SK-N-SH (cell line): ENCODE measurements around the gene NRBF2. TPM values are rescaled to one million over a fixed set of nuclear protein-coding genes. Genes with fewer than 3 reads are reported as not detected.

ENCODE experiments used
- CTCF ChIA-PET: fragments of 300-600, 350-600 bp; formaldehyde crosslinking; extraction: SDS; loops from one replicate; lab custom pipeline; 2021; lab: Yijun Ruan, JAX
- POLR2A ChIA-PET: fragments of 350-600 bp; sonication (Branson Sonifier 250); formaldehyde crosslinking; extraction: SDS; loops from one replicate; lab custom pipeline; 2020; ENCODE audit warnings: antibody characterized with exemption, inconsistent platforms; lab: Yijun Ruan, JAX
- DNase-seq: peaks from one replicate; pipeline ENCODE4 v3.0.0; 2012
- H2AFZ ChIP-seq: fragments of 200-600 bp; sonication (generic); 2 replicates; pipeline ENCODE4 v1.8.1; 2016; ENCODE audit warnings: antibody characterized with exemption, mild to moderate bottlenecking, low read depth
- H3F3A ChIP-seq: fragments of 200-600 bp; sonication (generic); replicated peaks from 2 replicates; pipeline ENCODE3; 2016; ENCODE audit warnings: antibody characterized with exemption, mild to moderate bottlenecking; ENCODE audit not compliant: insufficient read depth
- H3K27ac ChIP-seq, 2 experiments: fragments of 200-500 bp in 1 of 2; fragments of 200-600 bp in 1 of 2; sonication (Bioruptor generic) in 1 of 2; sonication (generic), shearing (Covaris generic) in 1 of 2; 2 replicates each; pipeline versions ENCODE4 v1.5.1 to v1.6.1; 2014 to 2016; ENCODE audit warnings: low read depth in 2 of 2, inconsistent platforms in 1 of 2, low read length in 1 of 2, mild to moderate bottlenecking in 1 of 2, mixed read lengths in 1 of 2
- H3K27me3 ChIP-seq: fragments of 200-600 bp; sonication (generic), shearing (Covaris generic); 2 replicates; pipeline ENCODE4 v1.6.1; 2016; ENCODE audit warnings: mixed run types; ENCODE audit not compliant: insufficient read depth
- H3K36me3 ChIP-seq, 2 experiments: fragments of 200-500 bp in 1 of 2; fragments of 200-600 bp in 1 of 2; sonication (Bioruptor generic) in 1 of 2; sonication (generic) in 1 of 2; replicated peaks in 1 of 2; 2 replicates each; pipeline versions ENCODE3 to v1.5.1; 2014 to 2016; ENCODE audit warnings: low read length in 1 of 2, mild to moderate bottlenecking in 1 of 2; ENCODE audit not compliant: insufficient read depth in 2 of 2, control insufficient read depth in 1 of 2
- H3K4me1 ChIP-seq, 2 experiments: fragments of 200-500 bp in 1 of 2; fragments of 200-600 bp in 1 of 2; sonication (Bioruptor generic) in 1 of 2; sonication (generic), shearing (Covaris generic) in 1 of 2; 2 replicates each; pipeline versions ENCODE4 v1.5.1 to v1.6.1; 2014 to 2016; ENCODE audit warnings: low read depth in 1 of 2, low read length in 1 of 2, mixed run types in 1 of 2; ENCODE audit not compliant: insufficient read depth in 2 of 2, control insufficient read depth in 1 of 2
- H3K4me2 ChIP-seq: fragments of 200-600 bp; sonication (generic), shearing (Covaris generic); 2 replicates; pipeline ENCODE4 v1.6.1; 2017; ENCODE audit warnings: mixed run types
- H3K4me3 ChIP-seq, 2 experiments: fragments of 200-500 bp in 1 of 2; fragments of 200-600 bp in 1 of 2; sonication (Bioruptor generic) in 1 of 2; sonication (generic), shearing (Covaris generic) in 1 of 2; 2 replicates each; pipeline versions ENCODE4 v1.5.1 to v1.8.1; 2014 to 2016; ENCODE audit warnings: low read depth in 2 of 2, inconsistent platforms in 1 of 2, low read length in 1 of 2, mild to moderate bottlenecking in 1 of 2, mixed read lengths in 1 of 2, moderate library complexity in 1 of 2
- H3K79me2 ChIP-seq: fragments of 200-600 bp; sonication (generic); 2 replicates; pipeline ENCODE4 v1.8.1; 2017; ENCODE audit warnings: mild to moderate bottlenecking; ENCODE audit not compliant: insufficient read depth
- H3K9ac ChIP-seq: fragments of 200-600 bp; sonication (generic); 2 replicates; pipeline ENCODE4 v1.6.1; 2017; ENCODE audit warnings: mixed run types
- H3K9me2 ChIP-seq: fragments of 200-600 bp; sonication (generic); 2 replicates; pipeline ENCODE4 v1.6.1; 2017; ENCODE audit warnings: mixed run types
- H3K9me3 ChIP-seq: fragments of 200-600 bp; sonication (generic); 2 replicates; pipeline ENCODE4 v1.6.1; 2017; ENCODE audit warnings: mixed run types, mild to moderate bottlenecking, moderate library complexity
- H4K20me1 ChIP-seq: fragments of 200-600 bp; sonication (generic); 2 replicates; pipeline ENCODE4 v1.6.1; 2017; ENCODE audit warnings: mild to moderate bottlenecking, mixed run types; ENCODE audit not compliant: insufficient read depth
- CHD2 ChIP-seq: fragments of 150-350 bp; IDR thresholded peaks from 2 replicates; pipeline ENCODE4 v1.6.1; 2018; ENCODE audit warnings: low read length; ENCODE audit not compliant: partially characterized antibody
- EZH2phosphoT487 ChIP-seq: fragments of 200-600 bp; sonication (generic); IDR thresholded peaks from 2 replicates; pipeline ENCODE4 v1.6.1; 2017; ENCODE audit warnings: low read depth, mixed run types, mild to moderate bottlenecking, antibody characterized with exemption, moderate library complexity, borderline replicate concordance
- FOXM1 ChIP-seq: IDR thresholded peaks from 2 replicates; pipeline ENCODE4 v1.4.0; 2012; ENCODE audit warnings: low read depth, mild to moderate bottlenecking
- NRF1 ChIP-seq: IDR thresholded peaks from 2 replicates; pipeline ENCODE4 v1.6.1; 2012; ENCODE audit warnings: low read depth, mild to moderate bottlenecking, low read length
- RAD21 ChIP-seq: IDR thresholded peaks from 2 replicates; pipeline ENCODE4 v1.6.1; 2012; ENCODE audit warnings: mild to moderate bottlenecking, low read length
- SMC3 ChIP-seq: IDR thresholded peaks from 2 replicates; pipeline ENCODE4 v1.6.1; 2012; ENCODE audit warnings: low read depth, low read length, improper control_type of control experiment
- USF1 ChIP-seq: IDR thresholded peaks from 2 replicates; pipeline ENCODE4 v1.4.0; 2012; ENCODE audit warnings: low read depth, borderline replicate concordance
- WGBS: methylation state at CpG from one replicate; pipeline ENCODE4 v1.1.6; 2017; ENCODE audit warnings: low lambda C conversion rate; 5-methylcytosine and 5-hydroxymethylcytosine counted together
- polyA plus RNA-seq, 3 experiments: library from polyadenylated mRNA; depleted of rRNA; stranded (reverse); fragments of >200 nt; gene quantifications; 2 replicates each; pipeline ENCODE4 v1.2.3, GENCODE V29; 2012
- TF ChIP-seq, protein P1 (sequence below): fragments of 150-350 bp; IDR thresholded peaks from 2 replicates; pipeline ENCODE4 v1.6.1; 2016; ENCODE audit warnings: mild to moderate bottlenecking, low read depth, low read length
- TF ChIP-seq, protein P2 (sequence below): IDR thresholded peaks from 2 replicates; pipeline ENCODE4 v1.4.0; 2012; ENCODE audit warnings: low read depth
- TF ChIP-seq, protein P3 (sequence below): fragments of 150-350 bp; IDR thresholded peaks from 2 replicates; pipeline ENCODE4 v1.6.1; 2017; ENCODE audit warnings: antibody characterized with exemption, low read length, low read depth, borderline replicate concordance

NRBF2 gene
- polyA plus RNA-seq, 1 of the 3 experiments (the other 2 are of a cell fraction), result 8.9 TPM

- Histone ChIP-seq H3F3A (peaks cover 16% of the 10 kb centered on the region), H3K4me3 (no peak overlapping the region), H3K9me2 (no peaks in the 10 kb centered on the region), H3K79me2 (no peaks in the 10 kb centered on the region), H3K4me1 (no peaks in the 10 kb centered on the region), H3K27ac (no peak overlapping the region), H2AFZ (no peak overlapping the region), H3K9me3 (no peaks in the 10 kb centered on the region), H3K27me3 (no peaks in the 10 kb centered on the region), H3K9ac (no peak overlapping the region), H4K20me1 (no peaks in the 10 kb centered on the region), H3K4me2 (no peak overlapping the region), H3K36me3 (peaks cover 57 to 85% of the 10 kb centered on the region in 2 experiments)
- POLR2A ChIA-PET, result no interaction called here
- TF ChIP-seq, protein P1, sequence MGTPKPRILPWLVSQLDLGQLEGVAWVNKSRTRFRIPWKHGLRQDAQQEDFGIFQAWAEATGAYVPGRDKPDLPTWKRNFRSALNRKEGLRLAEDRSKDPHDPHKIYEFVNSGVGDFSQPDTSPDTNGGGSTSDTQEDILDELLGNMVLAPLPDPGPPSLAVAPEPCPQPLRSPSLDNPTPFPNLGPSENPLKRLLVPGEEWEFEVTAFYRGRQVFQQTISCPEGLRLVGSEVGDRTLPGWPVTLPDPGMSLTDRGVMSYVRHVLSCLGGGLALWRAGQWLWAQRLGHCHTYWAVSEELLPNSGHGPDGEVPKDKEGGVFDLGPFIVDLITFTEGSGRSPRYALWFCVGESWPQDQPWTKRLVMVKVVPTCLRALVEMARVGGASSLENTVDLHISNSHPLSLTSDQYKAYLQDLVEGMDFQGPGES, result no peak
- TF ChIP-seq RAD21 (no peak), CHD2 (no peak)
- TF ChIP-seq, protein P2, sequence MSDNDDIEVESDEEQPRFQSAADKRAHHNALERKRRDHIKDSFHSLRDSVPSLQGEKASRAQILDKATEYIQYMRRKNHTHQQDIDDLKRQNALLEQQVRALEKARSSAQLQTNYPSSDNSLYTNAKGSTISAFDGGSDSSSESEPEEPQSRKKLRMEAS, result no peak
- 61% methylated on average over 1 of the region's 1 CpG for WGBS
- CTCF ChIA-PET, result interaction anchor here (0.7 to 1.3 kb wide), 3 partner anchors 9 to 802 kb away, joined by 3 to 7 read pairs (median 3); no protein-coding TSS in a partner anchor
- DNase-seq, result no peak
These were observed 42.4 kb downstream of the NRBF2 start for GRCh38 chr10:63175534-63175933.

DNA sequence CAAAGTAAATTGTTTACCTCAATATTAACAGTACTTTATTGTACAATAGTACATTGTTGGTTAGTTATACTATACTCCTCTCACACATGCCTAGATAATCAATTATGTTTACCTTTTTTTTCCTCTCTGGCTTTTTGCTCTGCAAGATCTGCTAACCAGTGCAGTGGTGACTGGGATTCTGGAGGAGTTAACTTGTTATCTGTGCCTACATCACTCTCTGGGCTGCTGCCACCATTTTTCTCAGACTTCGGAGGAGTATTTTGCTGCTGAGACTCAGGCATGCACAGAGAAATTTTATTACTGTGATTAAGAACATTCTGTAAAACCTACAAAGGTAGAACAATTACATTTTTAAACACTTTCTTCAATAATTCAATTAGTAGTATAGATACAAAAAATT is 59.7 kb downstream of the NRBF2 start:
- no peak overlapping the region for H3K4me3 ChIP-seq
- H3K27ac ChIP-seq, result no peak overlapping the region
- H4K20me1 ChIP-seq, result peaks cover 4% of the 10 kb centered on the region; the same call in 1 of the 2 replicates
- no peaks in the 10 kb centered on the region for H3K27me3 ChIP-seq
- CTCF ChIA-PET, result interaction anchor here (2.1 kb wide), 1 partner anchor 527 kb away, joined by 4 read pairs; no protein-coding TSS in a partner anchor
- POLR2A ChIA-PET, result no interaction called here
- H3K79me2 ChIP-seq, result peaks cover 21% of the 10 kb centered on the region; the same call in 1 of the 2 replicates
- H3K4me1 ChIP-seq, result peaks cover 0 to 13% of the 10 kb centered on the region in 2 experiments; a peak in 1 of 4 replicates
- H3K9me3 ChIP-seq, result no peaks in the 10 kb centered on the region
- no peak for DNase-seq
- 80% methylated on average over 1 of the region's 1 CpG for WGBS
- H2AFZ ChIP-seq, result no peak overlapping the region
- no peak overlapping the region for H3K9ac ChIP-seq
- no peaks in the 10 kb centered on the region for H3K9me2 ChIP-seq
- peaks cover 56 to 81% of the 10 kb centered on the region in 2 experiments for H3K36me3 ChIP-seq
- TF ChIP-seq NRF1 (no peak), USF1 (no peak), FOXM1 (no peak), EZH2phosphoT487 (no peak), SMC3 (no peak)
- TF ChIP-seq, protein P3, sequence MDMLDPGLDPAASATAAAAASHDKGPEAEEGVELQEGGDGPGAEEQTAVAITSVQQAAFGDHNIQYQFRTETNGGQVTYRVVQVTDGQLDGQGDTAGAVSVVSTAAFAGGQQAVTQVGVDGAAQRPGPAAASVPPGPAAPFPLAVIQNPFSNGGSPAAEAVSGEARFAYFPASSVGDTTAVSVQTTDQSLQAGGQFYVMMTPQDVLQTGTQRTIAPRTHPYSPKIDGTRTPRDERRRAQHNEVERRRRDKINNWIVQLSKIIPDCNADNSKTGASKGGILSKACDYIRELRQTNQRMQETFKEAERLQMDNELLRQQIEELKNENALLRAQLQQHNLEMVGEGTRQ, result no peak
- H3F3A ChIP-seq, result peaks cover 17% of the 10 kb centered on the region
- no peak overlapping the region for H3K4me2 ChIP-seq
